NCI-H1105 treated with DMSO at 0.1 percent for 48 hours (cell line): Measurements from ENCODE around the gene ANKDD1A.
A peak's percentile ranks its signal among the peaks of the same experiment; 100 is the strongest.

ENCODE experiments used
- DNase-seq: peaks from one replicate; lab custom pipeline; 2025; lab: John Stamatoyannopoulos, UW

ANKDD1A gene

GRCh38 chr15:64895285-64896065 lies 16.2 kb upstream of the ANKDD1A start:
- no peak for DNase-seq

DNA sequence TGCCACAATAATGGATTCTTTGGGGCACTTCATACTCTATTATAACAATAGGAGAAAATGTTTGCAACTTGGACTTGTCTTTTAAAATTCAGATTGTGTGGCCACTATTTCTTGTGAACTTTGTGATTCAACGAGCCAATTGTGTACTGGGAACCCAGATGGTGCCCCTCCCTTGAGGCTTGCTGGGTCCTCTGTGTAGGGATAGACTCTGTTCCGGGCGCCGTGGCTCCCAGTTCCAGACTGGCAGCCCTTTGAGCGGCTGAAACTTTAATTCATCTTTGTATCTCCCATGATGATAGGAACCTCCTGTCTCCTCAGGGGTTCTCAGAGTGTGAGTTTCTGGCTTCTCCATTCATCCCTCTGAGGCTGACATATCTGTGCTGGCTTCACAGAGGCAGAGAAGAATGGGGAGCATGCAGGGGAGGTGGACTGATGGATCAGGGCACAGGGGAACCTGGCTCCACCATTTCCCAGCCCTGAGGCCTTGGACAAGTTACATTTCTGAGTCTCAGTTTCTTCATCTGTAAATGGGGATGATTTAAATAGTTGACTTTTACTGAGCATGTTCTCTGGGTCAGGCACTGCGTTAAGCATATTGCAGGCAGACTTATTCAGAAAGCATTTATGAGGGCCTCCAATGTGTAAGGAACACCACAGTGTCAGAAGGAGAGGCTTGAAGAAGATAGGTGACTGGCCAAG lies 15.2 kb upstream of the ANKDD1A start:
- DNase-seq, result no peak

DNA sequence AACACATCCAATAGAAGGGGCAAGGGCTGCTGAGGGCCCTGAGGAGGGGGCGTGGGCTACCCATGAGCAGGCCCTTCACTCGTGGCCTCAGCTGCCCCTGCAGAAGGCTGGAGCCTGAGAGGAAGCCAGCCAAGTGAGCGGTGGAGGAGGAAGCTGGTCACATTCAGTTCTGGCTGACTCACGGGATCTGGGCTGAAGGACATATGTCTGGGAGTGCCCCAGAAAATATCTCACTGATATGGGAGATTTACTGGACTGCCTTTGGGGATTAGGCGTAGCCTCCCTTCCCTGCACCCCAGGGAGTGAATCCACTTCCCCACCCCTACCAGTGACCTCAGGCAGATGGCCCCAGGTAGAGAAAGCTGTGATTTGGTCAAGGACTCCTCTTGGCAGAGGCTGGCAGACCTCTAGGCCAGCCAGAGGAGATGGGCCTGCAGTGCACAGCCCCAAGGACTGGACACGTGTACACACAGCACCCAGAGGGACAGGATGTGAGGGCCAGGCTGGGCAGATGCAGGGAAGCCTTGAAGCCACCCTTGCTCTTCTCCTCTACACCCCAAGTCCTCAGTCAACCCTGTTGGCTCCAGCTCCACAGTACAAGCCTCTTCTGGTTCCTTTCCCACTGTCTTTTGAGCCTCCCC lies 14.2 kb upstream of the ANKDD1A start:
- no peak for DNase-seq

GRCh38 chr15:64898406-64898805 lies 13.3 kb upstream of the ANKDD1A start:
- no peak for DNase-seq

GRCh38 chr15:64901141-64901540 lies 10.6 kb upstream of the ANKDD1A start:
- no peak for DNase-seq

DNA sequence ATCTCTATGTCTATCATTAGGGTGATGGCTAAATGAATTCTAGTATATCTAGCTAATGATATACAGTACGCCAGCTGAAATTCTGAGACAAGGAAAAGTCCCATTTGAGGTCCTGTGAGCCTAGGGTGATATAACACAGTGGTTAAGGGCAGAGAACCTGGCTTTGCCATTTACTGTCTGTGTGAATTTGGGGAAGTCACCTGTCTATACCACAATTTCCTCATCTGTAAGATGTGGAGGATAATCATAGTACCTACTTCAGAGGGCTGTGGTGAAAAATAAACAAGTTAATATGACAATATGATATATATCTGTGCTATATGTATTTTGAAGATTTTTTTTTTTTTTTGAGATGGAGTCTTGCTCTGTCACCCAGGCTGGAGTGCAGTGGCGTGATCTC lies 9.8 kb upstream of the ANKDD1A start:
- no peak for DNase-seq

DNA sequence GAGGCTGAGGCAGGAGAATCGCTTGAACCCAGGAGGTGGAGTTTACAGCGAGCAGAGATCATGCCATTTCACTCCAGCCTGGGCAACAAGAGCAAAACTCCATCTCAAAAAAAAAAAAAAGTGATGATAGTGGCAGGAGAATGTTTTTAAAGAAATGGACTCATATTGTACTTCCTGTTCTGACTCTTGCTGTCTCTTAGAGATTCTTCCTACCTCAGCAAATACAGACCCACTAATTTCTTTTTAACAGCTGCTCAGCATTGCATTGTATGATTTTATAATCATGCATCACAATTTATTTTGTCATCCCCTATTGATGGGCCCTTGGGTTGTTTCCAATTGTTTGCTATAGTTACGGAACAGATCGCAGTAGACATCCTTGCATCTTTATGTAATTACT lies 8.8 kb upstream of the ANKDD1A start:
- DNase-seq, result peak; percentile 12

GRCh38 chr15:64903326-64903950 lies 8.3 kb upstream of the ANKDD1A start:
- no peak for DNase-seq

- no peak for DNase-seq
These were observed 7.5 kb upstream of the ANKDD1A start for GRCh38 chr15:64904189-64904588.

- no peak for DNase-seq
These were observed 6.4 kb upstream of the ANKDD1A start for GRCh38 chr15:64905119-64905831.

- no peak for DNase-seq
These were observed 5.8 kb upstream of the ANKDD1A start for GRCh38 chr15:64905941-64906340.

DNA sequence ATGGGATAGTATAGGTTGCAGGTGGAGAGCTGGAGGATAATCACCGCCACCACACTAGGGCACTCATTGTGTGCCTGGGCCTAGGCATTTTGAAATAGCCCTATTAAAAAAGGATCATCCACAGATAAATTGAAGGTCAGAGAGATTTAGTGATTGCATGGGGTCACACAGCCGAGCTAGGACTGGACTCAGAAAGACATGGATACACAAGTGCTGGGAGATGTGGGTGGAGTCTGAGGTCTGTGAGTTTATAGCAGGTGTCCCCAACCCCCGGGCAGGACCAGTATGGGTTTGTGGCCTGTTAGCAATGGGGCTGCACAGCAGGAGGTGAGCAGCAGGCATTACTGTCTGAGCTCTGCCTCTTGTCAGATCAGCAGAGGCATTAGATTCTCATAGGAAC lies 5.3 kb upstream of the ANKDD1A start:
- DNase-seq, result no peak

GRCh38 chr15:64907991-64908390 lies 3.7 kb upstream of the ANKDD1A start:
- no peak for DNase-seq

DNA sequence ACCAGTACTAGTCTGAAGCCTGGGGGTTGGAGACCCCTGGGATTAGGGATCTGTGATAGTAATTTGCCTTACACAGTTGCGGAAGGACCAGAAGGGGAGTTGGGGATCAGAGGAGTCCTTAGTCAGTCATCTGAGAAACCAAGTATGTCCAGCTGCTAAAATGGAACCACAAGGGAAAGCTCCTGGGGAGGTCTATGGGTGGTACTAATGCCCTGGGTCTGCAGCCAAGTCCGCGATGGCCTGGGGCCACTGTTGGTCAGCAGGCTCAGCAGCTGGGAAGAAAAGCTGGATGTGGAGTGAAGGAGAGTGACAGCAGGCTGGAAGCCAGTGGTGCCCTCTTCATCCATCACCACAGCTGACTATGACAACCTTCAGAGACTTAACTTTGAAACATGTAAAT lies 2.2 kb upstream of the ANKDD1A start:
- no peak for DNase-seq

- peak; percentile 15 for DNase-seq
These were observed 950 bp downstream of the ANKDD1A start for GRCh38 chr15:64912379-64913325.

- DNase-seq, result no peak
These were observed 4.0 kb downstream of the ANKDD1A start for GRCh38 chr15:64915518-64916227.

DNA sequence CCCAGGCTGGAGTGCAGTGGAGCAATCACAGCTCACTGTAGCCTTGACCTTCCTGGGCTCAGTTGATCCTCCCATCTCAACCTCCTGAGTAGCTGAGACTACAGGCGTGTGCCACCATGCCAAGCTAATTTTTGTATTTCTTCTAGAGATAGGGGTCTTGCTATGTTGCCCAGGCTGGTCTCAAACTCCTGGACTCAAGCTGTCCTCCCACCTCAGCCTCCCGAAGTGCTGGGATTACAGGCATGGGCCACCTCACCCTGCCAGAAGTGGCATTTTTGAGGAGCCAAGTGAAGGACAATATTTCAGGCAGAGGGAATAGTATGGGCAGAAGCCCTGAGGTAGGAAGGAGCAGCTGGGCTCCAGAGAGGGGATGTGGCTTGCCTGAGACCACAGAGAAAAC lies 4.7 kb downstream of the ANKDD1A start:
- DNase-seq, result no peak

DNA sequence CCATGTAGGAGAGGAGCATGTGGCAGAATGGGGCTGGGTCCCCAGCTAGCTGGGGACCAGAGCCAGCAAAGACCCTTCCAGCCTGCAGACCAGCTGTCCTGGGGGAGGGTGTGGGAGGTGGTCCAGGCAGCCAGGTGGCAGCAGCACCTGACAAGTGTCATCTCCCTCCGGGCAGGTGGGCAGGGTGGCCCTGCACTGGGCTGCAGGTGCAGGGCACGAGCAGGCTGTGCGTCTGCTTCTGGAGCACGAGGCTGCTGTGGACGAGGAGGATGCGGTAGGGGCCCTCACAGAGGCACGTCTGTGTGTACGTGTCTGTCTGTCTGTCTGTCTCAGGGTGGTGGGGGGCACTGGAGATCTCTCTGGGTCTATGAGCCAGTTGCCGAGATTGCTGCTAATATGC lies 5.5 kb downstream of the ANKDD1A start:
- DNase-seq, result no peak

GRCh38 chr15:64919721-64920120 lies 8.0 kb downstream of the ANKDD1A start:
- no peak for DNase-seq

DNA sequence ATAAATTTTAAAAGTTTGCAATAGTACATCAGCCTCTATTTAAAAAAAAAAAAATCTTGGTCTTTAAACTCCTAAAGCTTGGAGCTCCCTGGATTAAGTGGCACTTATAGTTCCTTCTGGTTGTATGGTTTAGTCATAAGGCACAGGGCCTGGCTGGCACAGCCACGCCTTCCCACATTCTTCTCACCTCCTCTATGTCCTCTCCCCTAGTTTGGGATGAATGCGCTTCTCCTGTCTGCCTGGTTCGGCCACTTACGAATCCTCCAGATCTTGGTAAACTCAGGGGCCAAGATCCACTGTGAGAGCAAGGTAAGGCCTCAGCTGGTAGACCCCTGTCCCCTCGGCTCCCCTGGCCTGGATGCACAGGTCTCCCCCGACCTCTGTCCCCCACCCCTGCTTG lies 10.0 kb downstream of the ANKDD1A start:
- no peak for DNase-seq
